ENCODE measurements around the gene WBP1. TPM values are rescaled to one million over a fixed set of nuclear protein-coding genes. Genes with fewer than 3 reads are reported as not detected.
A peak's percentile ranks its signal among the peaks of the same experiment; 100 is the strongest.

WBP1 gene
- total RNA-seq, 1 donor from 2014 or later: 113 TPM

- no peaks in the 10 kb centered on the region for H3K27me3 Mint-ChIP-seq (ENCODE audit: low read depth)
- H3K27ac Mint-ChIP-seq: peak overlapping the region; percentile 87
- no peak for DNase-seq (ENCODE audit: low spot score in 2 of 2, unreplicated experiment in 2 of 2)
- TF ChIP-seq, protein P1, sequence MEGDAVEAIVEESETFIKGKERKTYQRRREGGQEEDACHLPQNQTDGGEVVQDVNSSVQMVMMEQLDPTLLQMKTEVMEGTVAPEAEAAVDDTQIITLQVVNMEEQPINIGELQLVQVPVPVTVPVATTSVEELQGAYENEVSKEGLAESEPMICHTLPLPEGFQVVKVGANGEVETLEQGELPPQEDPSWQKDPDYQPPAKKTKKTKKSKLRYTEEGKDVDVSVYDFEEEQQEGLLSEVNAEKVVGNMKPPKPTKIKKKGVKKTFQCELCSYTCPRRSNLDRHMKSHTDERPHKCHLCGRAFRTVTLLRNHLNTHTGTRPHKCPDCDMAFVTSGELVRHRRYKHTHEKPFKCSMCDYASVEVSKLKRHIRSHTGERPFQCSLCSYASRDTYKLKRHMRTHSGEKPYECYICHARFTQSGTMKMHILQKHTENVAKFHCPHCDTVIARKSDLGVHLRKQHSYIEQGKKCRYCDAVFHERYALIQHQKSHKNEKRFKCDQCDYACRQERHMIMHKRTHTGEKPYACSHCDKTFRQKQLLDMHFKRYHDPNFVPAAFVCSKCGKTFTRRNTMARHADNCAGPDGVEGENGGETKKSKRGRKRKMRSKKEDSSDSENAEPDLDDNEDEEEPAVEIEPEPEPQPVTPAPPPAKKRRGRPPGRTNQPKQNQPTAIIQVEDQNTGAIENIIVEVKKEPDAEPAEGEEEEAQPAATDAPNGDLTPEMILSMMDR (IDR thresholded peaks at IDR 0.05; ENCODE audit: unreplicated experiment): no peak
- H3K4me1 Mint-ChIP-seq: peaks cover 22% of the 10 kb centered on the region
- no peaks in the 10 kb centered on the region for H3K9me3 Mint-ChIP-seq
- H3K36me3 Mint-ChIP-seq: no peaks in the 10 kb centered on the region
- H3K4me3 Mint-ChIP-seq: no peak overlapping the region
These were observed 13.5 kb upstream of the WBP1 start for GRCh38 chr2:74444498-74445318.

DNA sequence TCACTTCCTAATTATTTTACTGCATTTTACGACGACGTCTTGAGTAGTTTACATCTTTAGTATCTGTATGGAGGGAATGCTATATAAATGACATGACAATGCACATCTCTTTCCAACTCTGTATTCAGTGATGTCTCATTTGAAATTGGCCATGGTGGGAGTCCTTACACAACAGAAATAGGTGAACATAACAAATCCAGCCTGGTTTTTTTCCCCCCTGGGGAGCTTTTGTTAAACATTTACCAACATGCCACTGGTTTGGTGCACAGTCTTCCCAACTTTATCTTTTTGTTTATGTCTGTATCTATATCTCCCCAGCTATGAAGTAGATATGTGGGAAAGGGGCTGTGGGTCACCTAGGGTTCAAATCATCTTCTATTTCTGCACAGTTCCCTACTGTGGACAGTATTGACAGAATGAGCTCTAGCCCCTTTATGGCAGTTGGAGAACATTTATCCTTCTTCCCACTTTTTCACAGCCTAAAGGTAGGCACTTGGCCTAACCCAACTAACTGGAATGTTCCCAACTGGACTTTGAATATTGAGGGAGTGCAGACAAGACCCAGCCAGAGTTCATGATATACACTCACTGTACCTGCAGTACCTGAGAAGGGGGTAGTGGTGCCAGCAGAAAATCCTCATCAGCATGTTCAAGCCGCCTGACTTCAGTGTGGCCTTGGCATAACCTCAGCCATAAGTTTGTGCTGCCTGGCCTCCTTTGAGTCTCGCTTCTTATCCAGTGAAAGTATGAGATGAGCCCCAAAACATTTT is 10.8 kb upstream of the WBP1 start:
- H3K9me3 Mint-ChIP-seq: no peaks in the 10 kb centered on the region
- no peak overlapping the region for H3K27ac Mint-ChIP-seq
- H3K36me3 Mint-ChIP-seq: no peaks in the 10 kb centered on the region
- no peaks in the 10 kb centered on the region for H3K27me3 Mint-ChIP-seq (ENCODE audit: low read depth)
- peaks cover 20% of the 10 kb centered on the region for H3K4me1 Mint-ChIP-seq
- no peak for DNase-seq (ENCODE audit: low spot score in 2 of 2, unreplicated experiment in 2 of 2)
- no peak overlapping the region for H3K4me3 Mint-ChIP-seq
- TF ChIP-seq, protein P1 (IDR thresholded peaks at IDR 0.05; ENCODE audit: unreplicated experiment): no peak

GRCh38 chr2:74448771-74449170 is 9.5 kb upstream of the WBP1 start:
- no peaks in the 10 kb centered on the region for H3K27me3 Mint-ChIP-seq (ENCODE audit: low read depth)
- no peaks in the 10 kb centered on the region for H3K9me3 Mint-ChIP-seq
- no peak overlapping the region for H3K27ac Mint-ChIP-seq
- H3K4me3 Mint-ChIP-seq: no peak overlapping the region
- H3K36me3 Mint-ChIP-seq: no peaks in the 10 kb centered on the region
- TF ChIP-seq, protein P1 (IDR thresholded peaks at IDR 0.05; ENCODE audit: unreplicated experiment): no peak
- H3K4me1 Mint-ChIP-seq: peaks cover 20% of the 10 kb centered on the region
- no peak for DNase-seq (ENCODE audit: low spot score in 2 of 2, unreplicated experiment in 2 of 2)

DNA sequence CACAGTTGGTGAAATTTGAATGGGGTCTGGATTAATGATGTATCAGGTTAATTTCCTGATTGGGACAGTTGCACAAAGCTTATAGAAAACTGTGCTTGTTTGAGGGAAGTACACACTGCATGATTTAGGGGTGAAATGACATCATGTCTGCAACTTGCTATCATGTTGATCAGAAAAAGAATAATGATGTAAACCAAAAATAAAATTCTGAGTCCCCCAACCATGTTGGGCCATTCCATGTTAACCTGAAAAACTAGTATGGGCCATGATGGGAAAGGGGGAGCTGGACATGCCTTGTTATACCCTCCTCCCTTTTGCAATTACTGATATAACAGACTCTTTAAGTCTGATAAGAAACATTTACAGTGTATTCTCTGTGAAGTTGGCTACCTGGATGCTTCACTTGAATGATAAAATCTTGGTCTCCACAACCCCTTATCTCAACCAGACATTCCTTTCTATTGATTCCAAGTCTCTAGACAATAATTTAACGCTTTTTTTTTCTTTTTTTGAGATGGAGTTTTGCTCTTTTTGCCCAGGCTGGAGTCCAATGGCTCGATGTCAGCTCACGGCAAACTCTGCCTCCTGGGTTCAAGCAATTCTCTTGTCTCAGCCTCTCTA is 7.6 kb upstream of the WBP1 start:
- TF ChIP-seq, protein P1 (IDR thresholded peaks at IDR 0.05; ENCODE audit: unreplicated experiment): no peak
- Mint-ChIP-seq H3K36me3 (no peaks in the 10 kb centered on the region), H3K9me3 (no peaks in the 10 kb centered on the region), H3K27ac (no peak overlapping the region), H3K27me3 (ENCODE audit: low read depth) (no peaks in the 10 kb centered on the region), H3K4me1 (peaks cover 22% of the 10 kb centered on the region), H3K4me3 (no peak overlapping the region)
- no peak for DNase-seq (ENCODE audit: low spot score in 2 of 2, unreplicated experiment in 2 of 2)

DNA sequence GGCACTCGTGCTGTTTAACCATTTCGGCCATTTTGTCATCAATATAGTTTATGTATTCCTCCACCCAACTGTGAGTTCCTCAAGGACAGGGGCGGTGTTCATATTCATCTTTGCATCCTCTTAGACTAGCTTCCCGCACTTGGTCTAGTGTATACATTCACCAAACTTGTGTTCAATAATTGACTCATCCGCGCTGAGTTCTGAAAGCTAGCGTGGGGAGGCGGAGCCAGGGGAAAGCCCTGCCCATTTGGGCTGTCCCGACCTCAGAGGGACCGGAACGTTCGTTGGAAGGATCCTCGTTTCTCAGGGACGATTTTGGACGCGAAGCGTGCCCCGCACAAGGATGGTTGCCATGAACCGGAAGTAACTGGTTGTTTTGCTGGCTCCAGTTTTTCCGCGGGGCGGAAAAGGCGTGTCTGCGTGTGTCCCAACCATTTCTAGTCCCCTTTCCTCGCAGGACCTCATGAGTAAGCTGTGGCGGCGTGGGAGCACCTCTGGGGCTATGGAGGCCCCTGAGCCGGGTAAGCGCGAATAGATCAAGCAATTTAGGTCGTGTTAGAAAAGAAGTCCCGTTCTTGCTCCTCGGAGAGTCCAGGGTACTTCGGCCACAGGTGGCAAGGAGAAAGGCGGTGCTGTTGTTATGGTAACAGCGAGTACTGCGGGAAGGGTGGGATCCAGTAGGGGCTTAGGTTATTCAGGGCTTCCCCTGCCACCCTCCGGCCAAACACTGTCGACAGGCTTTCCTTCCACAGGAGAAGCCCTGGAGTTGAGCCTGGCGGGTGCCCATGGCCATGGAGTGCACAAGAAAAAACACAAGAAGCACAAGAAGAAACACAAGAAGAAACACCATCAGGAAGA is 3.4 kb upstream of the WBP1 start, which contains the start of gene INO80B:
Gene INO80B, plus strand, starts transcription at position 434 of the 858 bp plus-strand sequence. Its CDS starts 30 bp downstream, at position 464.
- no peaks in the 10 kb centered on the region for H3K27me3 Mint-ChIP-seq (ENCODE audit: low read depth)
- TF ChIP-seq, protein P1 (IDR thresholded peaks at IDR 0.05; ENCODE audit: unreplicated experiment): no peak
- H3K4me1 Mint-ChIP-seq: peaks cover 51% of the 10 kb centered on the region

More for the DNA sequence above, 3.4 kb upstream of the WBP1 start, which contains the start of gene INO80B:
- Mint-ChIP-seq H3K4me3 (peak within 1 kb of the TSS; percentile 94), H3K9me3 (no peaks in the 10 kb centered on the region), H3K27ac (peak within 1 kb of the TSS; percentile 99), H3K36me3 (no peaks in the 10 kb centered on the region)
- DNase-seq (ENCODE audit: low spot score in 2 of 2, unreplicated experiment in 2 of 2): peak; percentile 83 to 95

Data from mesothelial cell of epicardium (in vitro differentiated cells).